Activated CD4-positive, alpha-beta T cell treated with anti-CD3 and anti-CD28 coated beads, Interleukin-2, Interleukin-4, amounts not matched to agents 100 ng/mL and 50 ng/mL, durations not matched to agents 16 hours and 8 hours (primary cell): ENCODE results near the gene OR4C13.
"Not testable (repeated sequence)": the region's sequence is repeated elsewhere in the genome, so short reads cannot be mapped to it uniquely, and the experiment has no call there.

Experiments used
- DNase-seq: peaks from one replicate; pipeline ENCODE4 v3.0.0-alpha.2; 2020; ENCODE audit warnings: low spot score

The OR4C13 gene

DNA sequence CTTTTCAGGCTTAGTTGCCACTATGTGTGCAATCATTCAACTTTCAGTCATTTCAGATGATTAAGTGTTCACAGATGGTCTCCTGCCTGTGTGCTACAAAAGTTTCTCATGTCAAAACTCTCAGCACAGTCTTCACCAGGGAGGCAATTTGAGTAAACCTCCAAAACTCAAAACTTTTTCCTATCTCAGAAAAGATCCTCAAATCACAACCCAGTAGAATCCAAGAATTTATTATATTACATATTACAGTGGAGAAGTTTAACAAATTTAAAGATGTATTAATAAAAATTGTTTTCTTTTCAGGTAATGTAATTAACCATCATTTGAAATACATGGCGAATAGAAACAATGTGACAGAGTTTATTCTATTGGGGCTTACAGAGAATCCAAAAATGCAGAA, at the start of gene OR4C13:
Gene OR4C13 (plus strand): TSS at position 301 of the 400 bp plus-strand sequence. CDS start 32 bp downstream, at position 333.
- no peak for DNase-seq

DNA sequence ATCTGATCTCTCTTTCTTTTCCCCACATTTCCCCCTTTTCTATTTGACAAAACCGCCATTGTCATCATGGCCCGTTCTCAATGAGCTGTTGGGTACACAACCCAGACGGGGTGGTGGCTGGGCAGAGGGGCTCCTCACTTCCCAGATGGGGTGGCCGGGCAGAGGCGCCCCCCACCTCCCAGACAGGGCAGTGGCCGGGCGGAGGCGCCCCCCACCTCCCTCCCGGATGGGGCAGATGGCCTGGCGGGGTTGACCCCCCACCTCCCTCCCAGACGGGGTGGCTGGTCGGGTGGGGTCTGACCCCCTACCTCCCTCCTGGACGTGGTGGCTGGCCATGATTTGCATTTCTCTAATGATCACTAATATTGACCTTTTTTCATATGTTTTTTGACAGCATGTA, 40.7 kb upstream of the OR4C13 start:
- DNase-seq, result not testable (repeated sequence)

DNA sequence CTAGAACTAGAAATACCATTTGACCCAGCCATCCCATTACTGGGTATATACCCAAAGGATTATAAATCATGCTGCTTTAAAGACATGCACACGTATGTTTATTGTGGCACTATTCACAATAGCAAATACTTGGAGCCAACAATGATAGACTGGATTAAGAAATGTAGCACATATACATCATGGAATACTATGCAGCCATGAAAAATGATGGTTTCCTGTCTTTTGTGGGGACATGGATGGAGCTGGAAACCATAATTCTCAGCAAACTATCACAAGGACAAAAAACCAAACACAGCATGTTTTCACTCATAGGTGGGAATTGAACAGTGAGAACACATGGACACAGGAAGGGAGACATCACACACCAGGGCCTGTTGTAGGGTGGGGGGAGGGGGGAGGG, 3.5 kb upstream of the OR4C13 start:
- DNase-seq, result not testable (repeated sequence)

DNA sequence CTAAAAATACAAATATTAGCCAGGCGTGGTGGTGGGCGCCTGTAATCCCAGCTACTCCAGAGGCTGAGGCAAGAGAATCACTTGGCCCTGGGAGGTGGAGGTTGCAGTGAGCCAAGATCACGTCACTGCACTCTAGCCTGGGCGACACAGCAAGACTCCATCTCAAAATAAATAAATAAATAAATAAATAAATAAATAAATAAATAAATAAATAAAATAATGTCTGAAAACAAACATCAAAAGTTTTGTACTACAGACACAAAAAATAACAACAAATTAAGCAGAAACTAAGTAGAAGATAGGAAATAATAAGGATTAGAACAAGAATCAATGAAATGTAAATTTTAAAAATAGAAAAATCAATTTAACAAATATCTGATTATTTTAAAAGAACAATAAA, 21.2 kb downstream of the OR4C13 start:
- DNase-seq, result not testable (repeated sequence)

DNA sequence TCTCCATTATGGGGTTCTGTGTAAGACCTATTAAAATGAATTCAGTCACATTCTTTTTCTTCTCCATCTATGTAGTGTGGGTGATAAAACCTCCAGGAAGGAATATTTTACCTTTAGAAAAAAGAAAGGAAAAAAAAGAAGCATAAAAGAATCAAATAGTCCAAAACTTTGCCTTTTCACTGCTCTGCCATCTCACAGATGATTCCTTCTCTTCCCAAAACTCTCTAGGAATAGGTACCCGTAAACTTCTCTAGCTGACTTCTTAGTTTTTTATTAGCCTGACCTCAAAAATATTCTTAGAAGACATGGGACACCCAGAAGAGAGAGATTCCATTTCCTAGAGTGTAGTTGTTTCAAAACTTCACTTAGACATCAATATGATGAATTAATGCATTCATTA, 30.2 kb downstream of the OR4C13 start, which contains the start of gene OR4C12:
Gene OR4C12 (minus strand): TSS at position 101 of the 400 bp plus-strand sequence. CDS start 34 bp downstream, at position 67.
- DNase-seq, result not testable (repeated sequence)

DNA sequence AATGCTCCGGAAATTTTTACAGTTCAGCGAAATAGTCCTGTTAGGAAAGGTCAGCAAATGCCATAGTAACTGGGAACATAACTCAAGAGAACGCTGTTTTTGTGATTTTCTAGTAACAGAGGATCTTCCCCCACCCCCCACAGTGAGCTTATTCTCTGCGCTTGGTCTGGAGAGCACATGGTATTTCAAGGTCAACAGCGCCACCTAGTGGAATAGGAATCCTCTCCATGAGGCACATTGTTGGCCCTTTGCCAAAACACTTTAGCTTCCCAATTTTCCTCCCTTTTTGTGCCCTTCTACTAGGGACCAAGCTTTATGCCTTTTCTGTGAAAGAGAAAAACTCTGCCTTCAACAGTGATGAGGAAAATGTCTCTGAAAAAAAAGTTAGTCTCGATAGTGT, 43.4 kb downstream of the OR4C13 start:
- DNase-seq, result peak; percentile 70
